Upper lobe of left lung (tissue), 4 donors: Measurements from ENCODE around the gene STAG1.

Experiments used
- CTCF ChIP-seq, 6 experiments: fragments of 450-650 bp in 4 of 6; fragments of 200-600 bp in 2 of 6; sonication (generic) in 2 of 6; IDR thresholded peaks; one replicate each; pipeline ENCODE4 v1.5.1; 2016 to 2019; ENCODE audit warnings: antibody characterized with exemption in 6 of 6
- POLR2A ChIP-seq, 4 donors: fragments of 450-650 bp; IDR thresholded peaks; one replicate each; pipeline ENCODE4 v1.5.1; 2016 to 2017; ENCODE audit warnings: antibody characterized with exemption in 4 of 4, mild to moderate bottlenecking in 2 of 4

- TF ChIP-seq CTCF (IDR thresholded peaks at IDR 0.05) (no peak), POLR2A (IDR thresholded peaks at IDR 0.05) (no peak)
These were observed 53.8 kb downstream of the STAG1 start for GRCh38 chr3:136698361-136698760.
